SKM-1 treated with dmso at 0.1 percent for 144 hours (cell line): ENCODE results near the gene DCN.

Experiments
- DNase-seq: peaks from one replicate; lab custom pipeline; 2025; ENCODE audit not compliant: unreplicated experiment; lab: John Stamatoyannopoulos, UW

Gene DCN

DNA sequence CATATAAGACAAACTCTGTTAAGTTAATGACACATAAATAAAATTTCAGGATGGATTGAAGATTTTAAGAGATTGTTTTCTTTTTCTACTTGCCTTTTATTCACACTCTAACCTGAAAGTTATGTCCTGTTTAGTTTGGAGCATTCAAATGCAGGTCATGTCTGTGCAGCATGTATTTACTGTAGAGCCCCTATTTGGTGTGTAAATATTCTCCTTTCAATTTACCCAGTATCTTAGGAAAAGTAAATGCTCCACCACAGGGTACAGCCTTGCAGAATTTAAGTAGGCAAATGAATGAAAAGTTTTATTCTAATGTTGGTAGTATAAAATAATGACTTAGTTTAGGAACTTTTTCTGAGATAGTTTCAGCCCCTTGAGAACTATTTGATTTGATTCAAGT is 6.2 kb upstream of the DCN start:
- no peak for DNase-seq

- no peak for DNase-seq
Observed at GRCh38 chr12:91186156-91186555, 3.5 kb upstream of the DCN start.

GRCh38 chr12:91185421-91185820 is 2.8 kb upstream of the DCN start:
- DNase-seq: no peak

GRCh38 chr12:91183551-91183950 is 934 bp upstream of the DCN start:
- no peak for DNase-seq

DNA sequence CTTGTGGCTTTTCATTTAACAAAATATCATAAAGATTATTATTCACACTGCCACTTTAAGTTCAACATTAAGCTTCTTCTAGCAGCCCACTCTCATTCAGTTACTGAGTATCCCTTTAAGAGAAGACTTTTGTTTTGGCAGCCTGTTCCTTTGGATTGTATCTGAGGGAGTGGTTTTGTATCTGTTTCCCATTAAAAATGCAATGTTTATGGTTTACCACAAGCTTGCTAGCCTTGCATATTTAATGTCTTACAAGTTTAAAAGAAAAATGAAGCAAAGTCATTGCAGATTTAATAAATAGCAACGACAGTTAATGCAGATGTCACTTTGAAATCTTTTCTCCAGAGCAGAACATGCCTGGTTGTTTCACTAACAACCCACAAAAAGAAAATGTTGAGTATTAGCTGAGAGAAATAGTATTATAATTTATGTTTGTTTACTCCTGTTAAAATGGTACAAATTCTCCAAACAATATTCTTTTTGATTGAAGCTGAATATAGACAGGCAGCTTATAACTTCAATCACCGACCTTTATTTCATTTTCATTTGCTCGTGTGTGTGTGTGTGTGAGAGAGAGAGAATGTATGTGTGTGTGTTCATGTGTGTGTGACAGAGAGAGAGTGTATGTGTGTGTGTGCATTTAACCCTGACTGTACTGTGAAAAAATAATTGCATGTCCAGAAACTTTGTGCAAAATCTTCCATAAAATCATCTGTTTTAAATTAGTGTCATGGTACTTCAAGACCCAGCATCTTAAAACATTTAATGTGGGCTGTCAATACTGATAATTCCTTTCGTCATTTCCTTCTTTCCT is 1.8 kb downstream of the DCN start:
- no peak for DNase-seq

- no peak for DNase-seq
Observed at GRCh38 chr12:91179966-91180561, 2.6 kb downstream of the DCN start.

- no peak for DNase-seq
Observed at GRCh38 chr12:91179315-91179714, 3.3 kb downstream of the DCN start.

DNA sequence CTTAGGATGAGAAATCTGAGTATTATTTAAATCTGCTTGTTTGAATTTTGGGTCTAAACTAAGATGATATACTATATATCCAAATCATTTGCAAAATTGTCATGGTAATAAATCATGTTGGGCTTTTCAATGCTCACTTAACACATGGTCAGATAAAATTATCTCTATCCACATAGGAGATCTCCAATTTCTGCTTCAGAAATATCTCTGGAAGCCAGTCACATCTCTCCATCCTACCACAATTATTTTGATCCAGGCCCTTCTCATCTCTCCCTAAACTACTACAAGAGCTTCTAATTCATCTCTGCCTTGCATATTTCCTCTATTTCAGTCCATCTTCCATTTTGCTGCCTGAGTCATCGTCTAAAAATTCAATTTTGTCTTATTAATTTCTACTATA is 3.8 kb downstream of the DCN start:
- no peak for DNase-seq

DNA sequence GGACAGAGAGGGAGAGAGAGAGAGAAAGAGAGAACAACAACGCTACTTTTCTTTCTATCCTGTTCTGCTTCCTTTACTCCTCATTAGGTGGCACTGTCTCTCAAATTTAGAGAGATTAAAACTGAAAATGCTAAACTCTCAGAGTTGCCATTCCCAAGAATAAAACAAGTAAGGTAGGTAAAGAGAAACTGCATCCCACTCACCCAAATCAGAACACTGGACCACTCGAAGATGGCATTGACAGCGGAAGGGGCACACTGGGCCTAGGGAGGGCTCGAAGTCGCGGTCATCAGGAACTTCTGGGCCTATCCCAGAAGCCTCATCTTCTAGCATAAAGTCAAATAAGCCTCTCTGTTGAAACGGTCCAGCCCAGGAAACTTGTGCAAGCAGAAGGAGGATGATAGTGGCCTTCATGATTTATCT is 4.5 kb downstream of the DCN start:
- DNase-seq: no peak

- DNase-seq: no peak
Observed at GRCh38 chr12:91177381-91177780, 5.2 kb downstream of the DCN start.

DNA sequence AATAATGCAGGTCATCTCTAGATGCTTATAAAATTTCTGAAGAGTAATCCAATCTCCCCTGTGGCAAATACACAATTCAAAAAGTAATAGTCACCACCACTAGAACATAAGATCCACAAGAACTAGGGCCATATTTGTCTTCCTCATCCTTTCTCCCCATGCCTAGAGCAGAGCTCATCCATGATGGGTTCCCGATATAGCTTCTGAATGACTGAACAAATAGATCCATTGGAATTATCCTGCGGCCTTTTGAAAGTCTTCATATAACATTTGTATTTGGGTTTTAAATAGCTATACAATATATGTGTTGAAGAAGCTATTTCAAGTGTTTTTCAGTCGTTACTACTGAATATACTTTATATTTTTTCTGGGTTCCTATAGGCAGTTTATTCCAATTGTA is 5.7 kb downstream of the DCN start:
- DNase-seq: no peak

DNA sequence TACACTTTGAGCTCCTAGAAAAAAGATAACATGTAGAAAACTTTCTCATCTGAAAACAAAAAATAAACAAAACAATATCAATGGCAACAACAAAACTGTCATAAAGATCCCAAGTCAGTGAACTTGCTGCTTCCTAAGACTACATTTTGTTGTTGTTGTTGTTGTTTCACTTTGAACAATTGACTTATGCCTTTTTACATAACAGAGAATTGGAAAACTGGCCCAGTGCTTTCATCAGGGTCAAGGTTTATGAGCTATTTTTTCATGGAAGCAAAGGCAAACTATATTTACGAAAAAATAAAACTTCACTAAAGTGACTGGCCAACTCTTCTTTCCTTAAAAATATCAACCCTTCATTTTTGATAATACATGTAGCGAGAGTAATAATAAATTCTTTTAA is 6.3 kb downstream of the DCN start:
- no peak for DNase-seq

GRCh38 chr12:91173124-91173523 is 9.5 kb downstream of the DCN start:
- DNase-seq: no peak

GRCh38 chr12:91172096-91172495 is 10.5 kb downstream of the DCN start:
- no peak for DNase-seq

DNA sequence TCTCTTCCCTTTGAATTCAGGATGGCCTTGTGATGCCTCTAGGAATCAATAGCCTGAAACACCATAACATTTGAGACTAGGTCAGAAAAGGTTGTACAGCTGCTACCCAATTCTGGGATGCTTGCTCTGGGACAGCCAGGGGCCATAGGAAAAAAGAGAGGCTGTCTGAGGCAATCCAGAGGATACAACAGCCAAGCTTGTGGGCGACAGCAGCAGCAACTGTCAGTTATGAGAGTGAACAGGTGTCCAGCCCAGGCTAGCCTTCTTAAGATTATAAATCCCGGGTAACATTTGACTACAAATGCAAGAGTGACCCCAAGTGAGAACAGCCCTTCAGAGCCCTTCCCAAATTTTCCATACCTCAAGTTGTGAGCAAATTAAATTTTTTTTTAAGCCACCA is 11.1 kb downstream of the DCN start:
- DNase-seq: no peak

DNA sequence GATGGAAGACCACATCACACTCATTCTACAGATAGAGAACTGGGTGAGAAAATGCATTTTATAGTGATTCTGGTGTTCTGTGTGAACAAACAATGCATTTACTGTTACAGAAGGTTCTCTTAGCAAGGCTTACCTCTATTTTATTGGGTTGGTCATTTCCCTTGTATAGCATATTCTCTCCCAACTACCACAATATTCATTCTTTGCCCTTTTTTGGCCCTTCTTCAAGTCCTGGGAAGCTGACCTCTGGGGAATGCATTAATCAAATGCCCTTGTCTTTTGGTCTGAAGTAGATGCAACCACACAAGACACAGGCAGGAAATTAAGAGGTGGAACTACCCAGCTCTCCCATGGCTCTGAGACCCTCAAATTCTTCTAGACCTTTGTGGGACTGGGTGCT is 19.5 kb downstream of the DCN start:
- DNase-seq: no peak

DNA sequence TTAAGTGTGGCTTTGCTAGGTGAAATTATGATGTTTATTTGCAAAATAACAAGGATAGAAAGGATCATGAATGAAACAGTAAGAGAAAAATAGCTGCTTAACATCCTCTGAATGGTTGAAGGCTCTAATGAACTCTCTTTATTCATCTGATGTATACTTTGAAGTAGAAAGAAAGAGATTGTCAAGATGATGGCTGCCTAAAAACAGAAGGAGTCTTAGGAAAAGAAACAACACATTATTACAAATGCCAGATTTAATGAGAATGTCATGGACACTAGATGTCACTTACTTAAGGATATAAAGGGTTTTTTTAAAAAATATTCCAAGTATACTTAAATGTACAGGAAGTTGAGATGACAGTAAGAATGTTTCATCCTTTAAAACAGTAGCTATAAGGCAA is 21.6 kb downstream of the DCN start:
- DNase-seq: no peak

- DNase-seq: no peak
Observed at GRCh38 chr12:91155990-91156389, 26.6 kb downstream of the DCN start.

- DNase-seq: no peak
Observed at GRCh38 chr12:91154131-91154530, 28.5 kb downstream of the DCN start.

- DNase-seq: no peak
Observed at GRCh38 chr12:91144053-91144452, 38.6 kb downstream of the DCN start.

- no peak for DNase-seq
Observed at GRCh38 chr12:91143206-91143605, 39.4 kb downstream of the DCN start.

DNA sequence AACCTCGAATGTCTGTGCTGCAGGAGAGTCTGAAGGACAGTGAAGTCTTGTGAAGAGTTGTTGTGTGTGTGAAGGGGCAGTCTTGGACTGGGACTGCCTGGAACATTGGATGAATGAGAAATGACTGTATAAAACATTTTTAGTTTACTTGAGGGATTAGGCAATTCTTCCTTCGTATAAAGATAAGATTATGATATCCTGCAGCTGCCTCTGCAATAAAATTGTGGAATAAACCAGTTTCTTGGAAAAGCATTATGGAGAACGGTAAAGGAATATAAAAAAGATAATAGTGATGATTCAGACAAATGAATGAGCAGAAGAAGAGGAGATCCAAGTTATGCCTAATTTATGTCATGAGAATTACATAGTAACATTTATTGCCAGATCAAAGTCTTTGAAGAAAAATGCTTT is 40.4 kb downstream of the DCN start:
- DNase-seq: no peak
